ENCODE results near the gene DPP7.
"Not testable (repeated sequence)": the region's sequence is repeated elsewhere in the genome, so short reads cannot be mapped to it uniquely, and the experiment has no call there.

The DPP7 gene

DNA sequence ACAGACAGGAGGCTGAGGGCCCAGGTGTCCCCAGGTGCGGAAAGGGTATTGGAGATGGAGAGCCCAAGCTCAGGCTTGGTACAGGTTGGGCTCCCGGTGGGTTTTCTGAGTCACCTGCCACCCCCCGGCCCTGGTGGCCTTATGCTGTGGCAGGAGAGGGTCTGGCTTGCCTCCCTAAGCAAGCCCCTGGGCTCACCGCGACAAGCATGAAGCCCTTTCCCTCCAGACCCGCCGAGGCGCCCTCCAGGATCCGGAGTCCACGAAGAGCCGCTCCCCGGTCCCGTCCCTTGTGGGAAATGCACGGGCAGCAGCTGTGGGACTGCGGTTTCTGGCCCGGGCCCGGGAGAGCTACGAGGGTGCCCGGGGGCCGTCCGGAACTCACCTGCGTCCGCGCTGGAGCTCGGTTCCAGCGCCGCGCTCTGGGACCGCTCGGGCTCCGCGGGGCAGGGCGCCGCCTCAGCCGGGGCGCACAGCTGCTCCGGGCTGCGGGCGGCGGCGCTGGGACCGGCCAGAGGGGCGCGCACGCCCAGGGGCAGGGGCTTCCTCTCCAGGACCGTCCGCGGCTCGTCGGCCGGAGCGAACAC, 44.9 kb downstream of the DPP7 start:
- DNase-seq = no peak

DNA sequence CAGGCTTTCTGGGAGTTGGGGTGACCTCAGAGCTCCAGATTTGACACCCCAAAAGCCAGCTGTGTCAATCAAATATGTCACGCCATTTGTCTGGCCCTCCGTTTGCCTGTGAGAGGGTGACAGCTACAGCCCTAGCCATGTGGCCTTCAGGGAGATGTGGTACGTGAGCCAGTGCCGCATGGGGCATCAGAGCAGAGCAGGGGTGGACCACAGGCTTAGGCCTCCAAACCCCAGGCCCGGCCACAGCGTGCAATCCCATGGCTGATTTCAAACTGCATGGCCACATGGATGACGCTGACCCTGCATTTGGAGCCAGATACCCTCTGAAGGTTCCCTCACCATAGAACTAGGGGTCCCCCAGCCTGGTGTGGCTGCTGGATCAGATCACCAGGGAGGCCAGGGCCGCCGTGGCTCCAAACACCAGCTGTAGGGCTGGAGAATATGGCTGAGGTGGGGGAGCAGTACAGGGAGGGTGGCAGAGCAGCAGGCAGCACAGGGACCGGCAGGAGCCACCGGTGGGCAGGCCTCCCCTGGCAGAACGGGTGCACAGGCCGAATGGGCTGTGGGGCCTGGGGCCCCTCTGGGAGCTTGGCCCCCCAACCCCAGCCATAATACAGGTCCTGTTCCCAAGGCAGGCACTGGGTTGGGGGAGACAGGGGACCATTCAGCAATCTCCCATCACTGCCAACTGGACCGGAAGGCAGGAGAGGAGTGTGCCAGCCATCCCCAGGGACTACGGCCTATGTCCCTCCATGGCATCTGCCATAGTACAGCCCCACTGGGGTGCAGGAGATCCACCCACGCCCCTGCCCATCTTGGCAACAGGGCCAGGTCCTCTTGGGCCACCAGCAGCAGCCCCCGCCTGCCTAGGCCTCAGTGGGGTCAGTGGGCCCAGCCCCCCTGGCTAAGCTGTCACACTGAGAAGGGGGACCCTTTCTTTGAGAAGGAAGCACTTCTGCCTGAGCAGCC, 45.7 kb downstream of the DPP7 start:
- no peak for DNase-seq

DNA sequence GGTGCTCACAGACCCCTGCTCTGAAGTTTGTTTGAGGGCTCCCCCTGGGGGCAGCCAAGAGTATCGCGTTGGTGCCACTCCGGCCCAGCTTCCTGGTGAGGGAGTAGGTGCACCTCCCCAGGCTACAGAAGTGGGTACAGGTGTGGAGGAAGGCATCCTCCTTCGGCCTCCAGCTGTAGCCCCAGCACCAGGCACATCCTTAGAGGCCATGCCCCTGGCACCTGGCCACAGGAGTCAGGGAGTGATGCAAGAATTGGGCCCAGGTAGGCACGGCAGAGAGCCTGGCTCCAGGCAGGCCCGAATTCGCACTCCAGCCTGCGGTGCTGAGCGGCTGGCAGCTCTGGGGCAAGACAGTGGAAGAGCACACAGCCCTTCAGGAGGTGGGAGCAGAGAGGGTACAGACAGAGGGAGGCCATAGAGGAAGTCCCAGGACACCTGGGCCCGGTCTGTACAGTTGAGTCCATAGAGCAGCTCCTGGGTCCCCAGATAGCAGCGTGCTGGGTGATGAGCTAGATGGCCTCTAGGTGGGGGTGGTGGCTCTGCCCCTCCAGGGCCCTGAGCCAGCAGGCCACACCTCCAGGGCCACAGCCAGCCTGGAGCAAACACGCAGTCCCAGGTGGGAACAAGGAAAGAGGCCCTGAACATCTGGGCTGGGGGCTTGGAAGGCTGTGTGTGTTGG, 46.5 kb downstream of the DPP7 start:
- DNase-seq = peak in 10 of 14 donors; percentile 29 to 76 (median 50)

DNA sequence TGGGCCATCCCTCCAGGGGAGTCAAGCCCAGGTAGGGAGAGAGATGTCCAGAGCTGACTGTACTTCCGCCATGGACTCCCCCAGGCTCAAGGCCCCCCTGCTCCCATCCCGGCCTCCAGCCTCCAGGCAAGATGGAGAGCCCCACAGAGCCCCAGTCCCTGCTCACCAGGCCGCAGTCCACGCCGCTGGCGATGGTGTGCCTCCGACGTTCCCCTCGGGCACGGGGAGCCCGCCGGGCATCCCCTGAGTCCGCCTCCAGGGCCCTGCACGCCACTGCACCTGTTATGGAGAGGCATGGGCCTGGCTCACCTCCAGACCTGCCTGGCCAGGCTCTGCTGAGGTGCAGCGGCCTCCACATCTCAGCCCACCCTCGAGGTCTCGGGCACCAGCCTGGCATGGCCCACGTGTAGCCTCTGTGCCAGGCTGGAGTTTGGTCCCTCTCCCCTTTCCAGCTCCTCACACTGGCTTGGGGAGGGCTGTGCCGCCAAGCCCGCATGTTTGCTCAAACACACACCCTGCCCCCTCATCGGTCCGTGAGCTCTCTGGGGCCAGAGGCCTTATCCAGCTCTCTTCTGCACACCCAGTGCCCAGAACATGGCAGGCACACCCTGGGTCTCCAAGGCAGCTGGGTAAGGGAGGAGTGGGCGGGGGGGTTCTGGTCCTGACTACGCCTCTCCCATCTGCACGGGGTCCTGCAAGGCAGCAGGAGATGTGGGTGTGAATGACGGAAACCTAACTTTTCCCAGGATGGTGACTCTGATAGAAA, 48.3 kb downstream of the DPP7 start:
- no peak for DNase-seq

DNA sequence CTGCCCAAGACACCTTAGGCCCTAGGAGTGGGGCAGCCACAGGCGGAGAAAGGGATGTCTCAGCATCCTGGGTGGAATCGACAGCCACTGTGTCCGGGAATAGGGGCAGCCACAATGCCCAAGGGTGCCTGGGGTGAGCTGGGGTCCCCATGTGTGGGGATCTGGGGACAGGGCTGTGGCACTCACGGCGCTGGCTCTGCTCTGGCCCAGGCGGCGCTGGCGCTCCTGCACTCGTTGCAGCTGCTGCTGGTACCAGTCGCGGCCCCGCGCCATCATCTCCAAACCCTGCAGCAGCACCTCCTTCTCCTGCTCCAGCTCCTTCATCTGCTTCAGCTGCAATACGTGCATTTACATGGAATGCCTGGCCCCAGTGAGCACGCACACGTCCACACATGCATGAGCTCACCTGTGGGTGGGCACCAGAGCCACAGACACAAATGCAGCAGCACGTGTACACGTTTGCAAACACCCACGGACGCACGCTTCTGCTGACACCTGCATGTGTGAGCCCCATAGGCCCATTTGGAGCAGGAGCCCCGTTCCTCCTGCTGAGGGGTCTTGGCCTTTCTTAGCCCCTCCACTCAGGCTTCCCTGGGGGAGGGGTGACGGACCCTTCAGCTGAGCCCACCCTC, 49.1 kb downstream of the DPP7 start:
- DNase-seq = no peak

DNA sequence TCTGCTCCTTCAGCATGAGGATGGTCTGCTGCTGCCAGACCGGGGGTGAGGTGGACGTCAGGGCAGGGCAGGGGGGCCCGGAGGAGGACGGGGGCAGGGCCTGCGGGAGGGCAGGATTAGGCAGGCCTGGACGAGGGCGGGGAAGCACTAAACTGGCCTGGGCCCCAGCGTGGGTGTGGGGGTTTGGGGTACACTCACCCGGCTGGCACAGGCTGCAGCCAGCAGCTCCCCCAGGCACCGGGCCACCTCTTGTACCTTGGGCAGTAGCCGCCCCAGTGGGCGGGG, 49.7 kb downstream of the DPP7 start:
- no peak for DNase-seq

DNA sequence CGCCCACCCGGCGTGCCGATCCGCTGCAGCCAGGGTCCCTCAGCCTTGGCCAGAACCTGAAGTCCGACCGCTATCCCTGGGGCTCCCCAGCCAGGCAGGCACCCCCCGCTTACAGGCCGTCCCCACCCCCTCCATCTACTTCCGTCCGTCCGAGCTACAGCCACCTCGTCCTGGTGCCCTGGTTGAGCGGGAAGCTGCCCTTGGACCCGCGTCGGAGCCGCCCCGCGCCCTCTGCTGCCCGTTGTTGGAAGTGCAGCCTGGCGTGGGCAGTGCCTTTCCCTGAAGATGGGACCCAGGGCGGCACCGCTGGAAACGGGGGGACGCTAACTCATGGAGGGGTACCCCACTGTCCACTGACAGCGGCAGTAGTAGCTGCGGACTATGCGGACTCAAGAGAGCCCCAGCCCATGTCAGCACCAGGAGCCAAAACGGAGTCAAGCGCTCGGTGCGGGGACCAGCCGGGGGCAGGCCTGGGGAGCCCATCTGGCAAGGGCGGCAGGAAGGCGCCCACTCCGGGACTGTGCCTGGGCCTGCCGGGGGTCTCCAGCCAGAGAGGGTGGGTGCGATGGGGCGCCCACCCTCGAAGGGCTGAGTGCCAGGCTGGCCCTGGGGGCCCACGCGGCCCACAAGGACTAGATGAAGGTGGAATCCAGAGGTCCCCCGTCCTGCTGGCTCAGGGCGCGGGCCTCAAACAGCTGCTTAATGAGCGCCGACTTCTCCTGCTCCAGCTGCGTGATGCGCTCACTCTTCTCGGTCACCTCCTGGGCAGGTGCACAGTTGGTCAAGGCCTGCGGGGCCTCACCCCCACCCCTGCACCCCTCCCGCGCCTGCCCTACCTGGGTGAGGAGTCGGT, 50.3 kb downstream of the DPP7 start:
- peak in 11 of 14 donors; percentile 20 to 68 (median 28) for DNase-seq

DNA sequence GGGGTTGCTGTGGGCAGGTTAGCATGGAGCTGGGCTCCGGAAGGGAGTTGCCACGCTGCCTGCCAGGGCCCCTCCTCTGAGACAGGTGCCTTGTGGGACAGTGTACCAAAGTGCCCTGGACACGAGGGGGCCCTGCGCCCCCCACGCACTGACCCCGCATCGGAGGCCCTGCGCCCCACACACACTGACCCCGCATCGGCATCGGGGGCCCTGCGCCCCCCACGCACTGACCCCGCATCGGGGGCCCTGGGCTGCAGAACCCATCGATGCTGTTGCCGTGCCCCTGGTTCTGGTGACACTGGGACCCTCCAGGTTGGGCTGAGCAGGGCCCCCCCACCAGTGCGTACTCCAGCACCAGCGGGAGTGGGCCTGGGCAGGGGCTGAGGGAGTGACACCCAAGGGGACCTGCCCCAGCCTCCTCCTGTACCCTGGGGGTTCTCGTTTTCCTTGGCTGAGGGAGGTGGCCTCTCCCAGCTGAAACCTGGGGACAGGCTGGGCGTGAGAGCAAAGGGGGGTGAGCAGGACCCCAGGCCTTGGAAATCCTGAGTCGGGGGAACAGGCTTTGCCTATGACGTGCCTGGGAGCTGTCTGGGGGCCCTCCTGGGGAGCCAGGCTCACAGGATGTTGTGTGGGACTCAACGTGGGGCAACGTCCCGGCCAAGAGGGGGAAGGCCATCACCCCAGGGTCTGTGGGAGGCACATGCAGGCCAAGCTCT, 51.1 kb downstream of the DPP7 start:
- DNase-seq = no peak

DNA sequence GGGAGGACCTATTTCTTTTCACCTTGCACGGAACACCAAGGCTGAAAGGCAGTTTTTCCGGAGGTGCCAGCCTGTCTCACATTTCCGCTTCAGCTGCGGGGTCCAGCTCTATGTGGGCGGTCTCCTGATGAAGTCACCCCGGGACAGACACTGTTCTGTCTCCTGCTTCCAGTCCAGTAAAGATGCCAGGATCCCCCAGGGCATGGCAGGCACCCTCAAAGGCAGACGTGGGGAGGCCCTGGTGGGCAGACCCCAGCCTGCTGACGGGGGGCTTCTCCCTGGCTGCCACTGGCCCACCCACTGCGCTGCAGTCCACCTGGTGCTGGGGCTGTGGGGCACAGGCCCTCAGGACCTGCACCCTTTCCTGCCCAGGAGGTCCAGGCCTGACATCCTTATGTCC, 51.7 kb downstream of the DPP7 start:
- not testable (repeated sequence) for DNase-seq

DNA sequence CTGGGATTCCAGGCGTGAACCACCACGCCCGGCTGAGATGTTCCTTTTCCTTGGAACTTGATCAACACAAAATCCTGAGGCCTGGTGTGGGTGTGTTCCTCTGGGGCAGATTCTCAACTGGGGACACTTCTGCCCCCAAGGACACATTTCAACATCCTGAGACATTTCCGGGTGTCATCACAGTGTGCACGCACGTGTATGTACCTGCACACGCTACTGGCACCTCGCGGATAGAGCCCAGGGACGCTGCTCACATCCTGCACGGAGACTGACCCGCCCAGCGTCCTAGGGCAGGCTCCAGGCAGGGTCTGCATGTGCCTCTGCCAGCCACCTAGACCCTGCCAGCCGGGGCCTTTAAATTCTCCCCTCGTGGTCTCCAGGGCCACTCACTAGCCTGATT, 52.1 kb downstream of the DPP7 start:
- DNase-seq = no peak

Data from C1 segment of cervical spinal cord (tissue), 14 donors.